ENCODE data around the gene PTRHD1.

DNA sequence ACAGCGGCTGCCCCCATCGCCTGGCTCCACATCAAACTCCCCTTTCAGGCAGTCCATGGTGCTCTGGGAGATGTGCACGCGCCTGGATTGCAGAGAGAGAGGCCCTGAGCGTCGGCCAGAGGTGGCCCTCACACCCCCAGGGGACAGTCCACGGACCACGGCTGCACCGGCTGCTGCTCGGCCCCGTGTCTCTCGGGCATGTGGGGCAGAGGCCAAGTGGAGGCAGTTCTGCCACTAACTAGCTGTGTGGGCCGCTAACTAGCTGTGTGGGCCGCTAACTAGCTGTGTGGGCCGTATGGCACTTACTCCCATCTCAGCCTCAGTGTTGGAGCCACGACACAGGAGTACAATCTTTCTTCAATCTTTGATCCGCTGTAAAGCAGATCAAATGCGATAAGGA, 45.4 kb upstream of the PTRHD1 start:
- no peak for TF ChIP-seq POLR2AphosphoS5 (IDR thresholded peaks at IDR 0.05; ENCODE audit: low read depth, low read length)
- no peak for TF ChIP-seq TAF1 (IDR thresholded peaks at IDR 0.05; ENCODE audit: borderline replicate concordance, low read depth, low read length)
